GM18951 (cell line): ENCODE data around the gene HOXB6.

Source experiments
- POLR2A ChIP-seq: IDR thresholded peaks from 4 replicates; pipeline ENCODE4 v1.6.1; 2011; ENCODE audit warnings: mild to moderate bottlenecking; ENCODE audit not compliant: insufficient read length, insufficient read depth; ENCODE audit errors: extremely low read depth
- in situ Hi-C: fragments of 300-500 bp; cut with MboI; formaldehyde crosslinking; loops from one replicate; pipeline ENCODE4 v1.12.0; 2022; ENCODE audit warnings: low sequenced_read_pairs, mixed read lengths, inconsistent platforms; ENCODE audit not compliant: unreplicated experiment

The HOXB6 gene

GRCh38 chr17:48630925-48631692 is 26.3 kb upstream of the HOXB6 start:
- no peak for TF ChIP-seq POLR2A
- in situ Hi-C loops, result no loop called here

- no peak for TF ChIP-seq POLR2A
- in situ Hi-C loops, result no loop called here
Observed at GRCh38 chr17:48630009-48630924, 25.5 kb upstream of the HOXB6 start.

- in situ Hi-C loops, result no loop called here
- TF ChIP-seq POLR2A, result no peak
Observed at GRCh38 chr17:48629411-48629759, 24.6 kb upstream of the HOXB6 start.

GRCh38 chr17:48628649-48629410 is 24.0 kb upstream of the HOXB6 start:
- no peak for TF ChIP-seq POLR2A
- in situ Hi-C loops, result no loop called here

DNA sequence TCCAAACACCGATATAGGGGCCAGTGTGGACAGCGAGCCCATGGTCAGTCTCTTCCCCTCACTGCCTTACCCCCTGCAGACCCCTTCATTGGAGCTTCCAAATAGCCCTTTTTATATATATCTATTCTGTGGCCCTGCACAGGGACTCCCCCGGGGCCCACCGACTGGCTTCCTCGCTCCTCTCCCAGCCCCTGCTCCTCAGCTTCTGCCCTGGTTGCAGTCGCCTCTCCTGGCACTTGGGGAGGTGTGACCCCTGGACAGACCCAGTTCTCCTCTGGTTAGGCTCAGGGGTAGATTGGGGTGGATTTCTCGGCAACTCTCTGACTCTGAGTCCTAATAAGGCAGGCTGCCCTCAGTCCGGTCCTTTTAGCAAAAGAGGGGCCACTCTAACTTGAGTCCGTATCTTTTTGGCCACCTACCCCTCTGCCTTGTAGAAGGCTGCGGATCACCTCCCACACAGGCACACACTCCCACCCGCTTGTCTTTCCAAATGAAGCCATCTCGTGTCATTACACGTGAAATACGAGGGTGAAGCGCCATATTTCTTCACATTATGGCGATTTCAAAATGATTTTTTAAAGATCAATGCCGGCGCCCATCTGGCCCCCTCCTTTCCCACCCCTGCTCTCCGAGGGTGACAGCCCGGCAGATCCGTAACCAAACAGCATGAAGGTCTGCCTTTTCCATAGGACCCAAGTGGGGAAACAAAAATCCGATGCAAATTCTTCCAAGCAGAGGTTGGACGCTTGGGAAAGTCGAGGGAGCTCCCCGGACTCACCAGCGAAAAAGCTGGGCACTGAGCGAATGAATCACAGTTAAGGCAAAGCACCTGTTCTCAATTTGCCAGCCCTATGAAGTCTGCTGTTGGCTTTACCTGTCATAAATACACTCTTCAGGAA is 23.1 kb upstream of the HOXB6 start:
- TF ChIP-seq POLR2A, result no peak
- in situ Hi-C loops, result no loop called here

DNA sequence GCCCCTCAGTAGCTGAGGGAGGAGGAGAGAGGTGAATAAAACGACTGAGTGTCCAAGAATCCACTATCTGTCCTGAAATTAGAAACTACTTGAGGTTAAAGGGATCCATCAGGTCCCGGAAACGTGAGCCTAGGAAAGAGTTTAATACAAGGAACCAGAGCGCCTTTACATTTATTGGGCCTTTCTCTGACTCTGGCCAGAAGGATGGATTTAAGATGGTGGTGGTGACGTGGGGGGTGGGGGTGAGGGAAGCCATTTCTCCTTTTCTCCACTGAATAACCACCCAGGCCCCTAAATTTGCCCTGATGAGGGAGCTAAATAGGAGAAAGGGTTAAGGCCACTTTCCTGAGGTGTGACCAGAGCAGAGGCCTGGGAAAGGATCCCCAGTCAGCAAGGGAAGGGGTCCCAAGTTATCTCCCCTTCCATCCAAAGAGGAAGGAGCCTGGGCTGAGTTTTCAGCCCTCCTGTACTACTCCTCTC is 22.4 kb upstream of the HOXB6 start:
- no peak for TF ChIP-seq POLR2A
- in situ Hi-C loops, result no loop called here

- TF ChIP-seq POLR2A, result no peak
- in situ Hi-C loops, result no loop called here
Observed at GRCh38 chr17:48626245-48627117, 21.7 kb upstream of the HOXB6 start, which contains the start of gene HOXB9. Gene HOXB9, minus strand, starts transcription at chr17:48626358. Its CDS starts 89 bp downstream, at chr17:48626269.

- in situ Hi-C loops, result no loop called here
- TF ChIP-seq POLR2A, result no peak
Observed at GRCh38 chr17:48625495-48626244, 20.9 kb upstream of the HOXB6 start.

- TF ChIP-seq POLR2A, result no peak
- in situ Hi-C loops, result no loop called here
Observed at GRCh38 chr17:48624544-48625494, 20.0 kb upstream of the HOXB6 start.

GRCh38 chr17:48624118-48624517 is 19.3 kb upstream of the HOXB6 start:
- in situ Hi-C loops, result no loop called here
- no peak for TF ChIP-seq POLR2A
